Stimulated activated CD8-positive, alpha-beta memory T cell treated with anti-CD3 and anti-CD28 coated beads, Interleukin-4, amount 100 ng/mL, for 1 hour (primary cell): Measurements from ENCODE around the gene PRSS16.
"Not testable (repeated sequence)": the region's sequence is repeated elsewhere in the genome, so short reads cannot be mapped to it uniquely, and the experiment has no call there.

Experiments
- DNase-seq, 2 donors: peaks; one replicate each; pipeline ENCODE4 v3.0.0-alpha.2; 2020; ENCODE audit warnings: low read depth in 2 of 2, low spot score in 1 of 2

The PRSS16 gene

GRCh38 chr6:27247133-27247836 is at the start of gene PRSS16:
Gene PRSS16 (plus strand): TSS chr6:27247701. CDS start chr6:27247738, 37 bp downstream.
- no peak for DNase-seq

GRCh38 chr6:27205375-27206278 is 41.9 kb upstream of the PRSS16 start:
- DNase-seq: no peak

- no peak for DNase-seq
Observed at GRCh38 chr6:27206806-27207205, 40.7 kb upstream of the PRSS16 start.

GRCh38 chr6:27208042-27208441 is 39.5 kb upstream of the PRSS16 start:
- DNase-seq: no peak

- DNase-seq: no peak
Observed at GRCh38 chr6:27209196-27209595, 38.3 kb upstream of the PRSS16 start.

- no peak for DNase-seq
Observed at GRCh38 chr6:27209659-27210269, 37.7 kb upstream of the PRSS16 start.

GRCh38 chr6:27213091-27213517 is 34.4 kb upstream of the PRSS16 start:
- not testable (repeated sequence) for DNase-seq

GRCh38 chr6:27213544-27214125 is 33.9 kb upstream of the PRSS16 start:
- DNase-seq: no peak

GRCh38 chr6:27214126-27214601 is 33.3 kb upstream of the PRSS16 start:
- no peak for DNase-seq

- DNase-seq: no peak
Observed at GRCh38 chr6:27216874-27217273, 30.6 kb upstream of the PRSS16 start.

GRCh38 chr6:27222971-27223370 is 24.5 kb upstream of the PRSS16 start:
- DNase-seq: not testable (repeated sequence)

- DNase-seq: no peak
Observed at GRCh38 chr6:27224729-27225128, 22.8 kb upstream of the PRSS16 start.

GRCh38 chr6:27228963-27229477 is 18.5 kb upstream of the PRSS16 start:
- DNase-seq: no peak

GRCh38 chr6:27230758-27231111 is 16.8 kb upstream of the PRSS16 start:
- no peak for DNase-seq

- DNase-seq: no peak
Observed at GRCh38 chr6:27234576-27234975, 12.9 kb upstream of the PRSS16 start.

- DNase-seq: no peak
Observed at GRCh38 chr6:27237089-27237803, 10.3 kb upstream of the PRSS16 start.

GRCh38 chr6:27238010-27238983 is 9.2 kb upstream of the PRSS16 start:
- DNase-seq: no peak

GRCh38 chr6:27239258-27239657 is 8.2 kb upstream of the PRSS16 start:
- DNase-seq: no peak

- no peak for DNase-seq
Observed at GRCh38 chr6:27241443-27241842, 6.1 kb upstream of the PRSS16 start.
